ENCODE measurements around the gene UBE2B.
"Not testable (repeated sequence)": the region's sequence is repeated elsewhere in the genome, so short reads cannot be mapped to it uniquely, and the experiment has no call there.

UBE2B gene

DNA sequence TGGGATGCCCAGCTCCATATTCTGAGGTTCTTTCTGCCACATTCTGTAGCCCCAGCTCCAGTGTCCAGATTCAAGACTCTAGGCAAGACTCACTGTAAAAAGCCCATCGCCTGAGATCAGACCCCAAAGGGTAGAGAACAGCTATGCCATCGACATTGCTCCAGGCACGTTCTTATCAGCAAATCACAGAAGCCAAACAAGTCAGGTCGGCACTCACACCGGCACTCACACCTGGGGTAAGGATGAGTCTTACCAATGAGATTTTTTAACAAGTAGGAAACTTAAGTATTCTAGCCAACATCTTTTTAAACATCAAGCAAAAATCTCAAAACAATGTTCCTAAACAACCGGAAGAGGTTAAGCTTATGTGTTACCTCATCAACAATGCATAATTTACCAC is 38.0 kb downstream of the UBE2B start:
- Histone ChIP-seq H3K4me1 (ENCODE audit: control insufficient read depth, insufficient read depth, low read length) (peaks cover 5% of the 10 kb centered on the region), H3K27ac (ENCODE audit: low read depth, low read length) (no peak overlapping the region), H3K9ac (ENCODE audit: low read length) (no peak overlapping the region), H3K36me3 (ENCODE audit: control insufficient read depth, insufficient read depth, low read length) (no peaks in the 10 kb centered on the region), H3K4me3 (ENCODE audit: low read length) (no peak overlapping the region), H3K27me3 (ENCODE audit: control insufficient read depth, insufficient read depth, low read length) (no peaks in the 10 kb centered on the region)

DNA sequence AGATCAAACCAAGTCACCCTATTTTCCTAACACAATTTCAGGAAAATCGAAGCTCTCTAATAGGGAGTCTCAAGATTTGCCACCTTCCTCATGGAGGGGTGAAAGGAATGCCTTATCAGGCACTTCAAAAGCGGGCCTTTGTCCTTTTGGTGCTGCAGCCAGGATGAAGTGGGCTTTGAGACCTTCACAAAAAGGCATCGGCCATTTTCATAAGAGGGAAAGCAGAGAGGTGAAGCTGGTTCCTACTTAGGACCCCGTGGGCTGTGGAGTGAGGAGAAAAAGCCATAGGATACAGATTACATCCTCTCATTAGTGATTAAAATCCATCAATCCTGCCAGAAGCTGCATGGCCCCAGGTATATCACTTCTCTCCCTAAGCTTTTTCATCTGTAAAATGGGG is 39.5 kb downstream of the UBE2B start:
- H3K4me3 ChIP-seq (ENCODE audit: low read length), result peak overlapping the region; percentile 88
- peaks cover 5% of the 10 kb centered on the region for H3K4me1 ChIP-seq (ENCODE audit: control insufficient read depth, insufficient read depth, low read length)
- no peaks in the 10 kb centered on the region for H3K36me3 ChIP-seq (ENCODE audit: control insufficient read depth, insufficient read depth, low read length)
- no peak overlapping the region for H3K9ac ChIP-seq (ENCODE audit: low read length)
- no peak overlapping the region for H3K27ac ChIP-seq (ENCODE audit: low read depth, low read length)
- H3K27me3 ChIP-seq (ENCODE audit: control insufficient read depth, insufficient read depth, low read length), result no peaks in the 10 kb centered on the region

DNA sequence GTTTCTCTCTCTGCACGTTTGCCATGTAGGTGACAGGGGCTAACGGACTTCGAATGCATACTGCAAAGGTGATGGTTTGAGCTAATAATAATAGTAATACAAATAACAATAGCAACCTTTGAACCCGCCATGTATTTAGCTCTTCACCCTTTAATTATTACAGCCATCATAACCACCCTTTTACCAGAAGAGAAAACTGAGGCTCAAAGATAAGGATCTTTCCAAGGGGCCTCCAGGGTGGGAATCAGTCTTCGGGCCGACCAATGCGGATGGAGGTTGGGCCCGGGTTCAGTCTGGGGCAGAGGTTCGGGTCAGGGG is 39.8 kb downstream of the UBE2B start:
- peak overlapping the region; percentile 46 for H3K9ac ChIP-seq (ENCODE audit: low read length)
- H3K27ac ChIP-seq (ENCODE audit: low read depth, low read length), result no peak overlapping the region
- peak overlapping the region; percentile 88 for H3K4me3 ChIP-seq (ENCODE audit: low read length)
- no peaks in the 10 kb centered on the region for H3K36me3 ChIP-seq (ENCODE audit: control insufficient read depth, insufficient read depth, low read length)
- peaks cover 5% of the 10 kb centered on the region for H3K4me1 ChIP-seq (ENCODE audit: control insufficient read depth, insufficient read depth, low read length)
- no peaks in the 10 kb centered on the region for H3K27me3 ChIP-seq (ENCODE audit: control insufficient read depth, insufficient read depth, low read length)

DNA sequence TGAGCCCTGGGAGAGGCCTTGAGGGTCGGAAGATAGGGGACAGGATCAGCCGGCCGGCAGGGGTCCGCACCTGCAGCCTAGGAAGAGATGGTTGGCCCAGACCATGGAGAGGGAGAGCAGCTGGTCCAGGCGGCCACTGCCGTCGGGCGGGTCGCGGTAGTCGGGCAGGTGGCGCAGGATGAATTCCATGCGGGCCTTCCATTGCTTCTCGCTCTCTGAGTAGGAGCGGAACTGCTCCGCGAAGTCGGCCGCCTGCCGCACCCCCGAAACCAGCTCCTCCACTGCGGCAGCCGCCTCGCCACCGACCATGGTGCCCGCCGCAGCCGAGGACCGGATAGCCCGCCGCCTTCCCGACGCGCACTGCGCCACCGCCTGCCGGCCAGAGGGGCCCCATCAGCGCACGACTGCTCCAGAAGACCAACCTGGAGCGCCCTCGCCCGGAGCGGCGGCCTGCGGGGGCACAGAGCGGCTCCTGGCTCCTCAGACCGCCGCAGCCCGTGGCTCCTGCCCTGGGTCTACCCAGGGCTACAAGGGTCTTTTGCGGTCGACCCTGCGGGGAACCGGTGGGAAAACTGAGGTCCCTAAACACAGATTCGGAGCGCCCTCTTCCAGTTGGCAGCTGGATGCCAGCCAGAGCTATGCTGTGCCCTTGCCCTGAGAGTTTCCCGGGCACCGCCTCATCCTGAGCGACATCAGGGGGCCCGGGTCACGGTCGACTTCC is 40.3 kb downstream of the UBE2B start, which contains the start of gene CDKN2AIPNL:
Gene CDKN2AIPNL, minus strand, starts transcription at position 336 of the 721 bp plus-strand sequence. Its CDS starts 27 bp downstream, at position 309.
- Histone ChIP-seq H3K36me3 (ENCODE audit: control insufficient read depth, insufficient read depth, low read length) (no peaks in the 10 kb centered on the region), H3K4me1 (ENCODE audit: control insufficient read depth, insufficient read depth, low read length) (peaks cover 5% of the 10 kb centered on the region), H3K27ac (ENCODE audit: low read depth, low read length) (peak within 1 kb of the TSS; percentile 75), H3K4me3 (ENCODE audit: low read length) (peak within 1 kb of the TSS; percentile 88), H3K27me3 (ENCODE audit: control insufficient read depth, insufficient read depth, low read length) (no peaks in the 10 kb centered on the region), H3K9ac (ENCODE audit: low read length) (peak within 1 kb of the TSS; percentile 46)

DNA sequence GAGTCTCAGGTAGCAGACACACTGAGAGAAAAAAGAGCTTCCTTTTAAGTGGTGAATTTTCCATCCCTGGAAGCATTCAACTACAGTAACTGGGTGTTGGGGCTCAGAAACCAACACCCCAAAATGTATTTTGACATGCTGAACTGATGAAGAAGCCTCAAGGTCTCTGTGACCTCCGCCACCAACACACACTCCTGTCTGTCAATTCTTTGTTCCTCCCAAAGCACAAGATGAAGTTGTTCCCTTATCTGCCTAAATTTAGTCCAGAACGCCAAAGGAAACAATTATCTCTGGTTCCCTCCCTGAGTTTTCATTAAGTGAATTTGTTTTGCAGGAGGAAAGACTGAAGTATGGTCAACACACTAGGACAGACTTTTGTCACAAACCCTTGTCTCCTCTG is 41.7 kb downstream of the UBE2B start:
- Histone ChIP-seq H3K36me3 (ENCODE audit: control insufficient read depth, insufficient read depth, low read length) (no peaks in the 10 kb centered on the region), H3K27me3 (ENCODE audit: control insufficient read depth, insufficient read depth, low read length) (no peaks in the 10 kb centered on the region), H3K4me1 (ENCODE audit: control insufficient read depth, insufficient read depth, low read length) (peaks cover 5% of the 10 kb centered on the region), H3K27ac (ENCODE audit: low read depth, low read length) (no peak overlapping the region), H3K9ac (ENCODE audit: low read length) (no peak overlapping the region), H3K4me3 (ENCODE audit: low read length) (no peak overlapping the region)

DNA sequence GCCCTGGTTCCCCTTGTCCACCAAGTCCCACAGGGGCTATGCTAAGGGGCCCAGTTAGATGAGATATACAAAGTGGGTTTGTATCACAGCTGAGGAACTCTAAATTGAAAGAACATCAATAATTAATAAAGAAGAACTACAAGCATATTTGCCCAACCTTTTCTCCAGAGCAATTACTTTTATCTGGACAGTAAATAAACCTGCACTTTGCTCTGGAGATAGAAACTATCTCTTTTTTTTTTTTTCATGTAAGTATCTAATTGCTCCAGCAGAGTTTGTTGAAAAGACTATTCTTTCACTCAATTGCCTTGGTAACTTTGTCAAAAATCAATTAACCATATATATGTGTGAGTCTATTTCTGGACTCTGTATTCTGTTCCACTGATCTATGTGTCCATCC is 46.3 kb downstream of the UBE2B start:
- no peak overlapping the region for H3K9ac ChIP-seq (ENCODE audit: low read length)
- H3K27me3 ChIP-seq (ENCODE audit: control insufficient read depth, insufficient read depth, low read length), result no peaks in the 10 kb centered on the region
- H3K4me1 ChIP-seq (ENCODE audit: control insufficient read depth, insufficient read depth, low read length), result no peaks in the 10 kb centered on the region
- H3K4me3 ChIP-seq (ENCODE audit: low read length), result no peak overlapping the region
- no peak overlapping the region for H3K27ac ChIP-seq (ENCODE audit: low read depth, low read length)
- H3K36me3 ChIP-seq (ENCODE audit: control insufficient read depth, insufficient read depth, low read length), result no peaks in the 10 kb centered on the region

DNA sequence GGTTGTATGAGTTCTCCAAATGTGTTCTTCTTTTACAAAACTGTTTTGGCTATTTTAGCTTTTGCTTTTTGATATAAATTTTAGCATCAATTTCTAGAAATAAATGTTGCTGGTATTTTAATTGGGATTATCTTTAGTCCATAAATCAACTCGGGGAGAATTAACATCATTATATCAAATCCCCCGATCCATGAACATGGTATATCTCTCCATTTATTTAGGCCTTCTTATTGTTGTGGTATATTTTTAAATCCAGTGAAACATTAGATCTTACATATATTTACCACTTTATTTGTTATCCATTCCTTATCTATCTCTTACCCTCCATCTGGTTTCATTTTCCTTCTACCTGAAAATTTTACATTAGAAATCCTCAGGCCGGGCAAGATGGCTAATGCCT is 47.6 kb downstream of the UBE2B start:
- Histone ChIP-seq H3K4me3 (ENCODE audit: low read length) (no peak overlapping the region), H3K9ac (ENCODE audit: low read length) (no peak overlapping the region), H3K4me1 (ENCODE audit: control insufficient read depth, insufficient read depth, low read length) (no peaks in the 10 kb centered on the region), H3K27me3 (ENCODE audit: control insufficient read depth, insufficient read depth, low read length) (no peaks in the 10 kb centered on the region), H3K36me3 (ENCODE audit: control insufficient read depth, insufficient read depth, low read length) (no peaks in the 10 kb centered on the region), H3K27ac (ENCODE audit: low read depth, low read length) (no peak overlapping the region)

DNA sequence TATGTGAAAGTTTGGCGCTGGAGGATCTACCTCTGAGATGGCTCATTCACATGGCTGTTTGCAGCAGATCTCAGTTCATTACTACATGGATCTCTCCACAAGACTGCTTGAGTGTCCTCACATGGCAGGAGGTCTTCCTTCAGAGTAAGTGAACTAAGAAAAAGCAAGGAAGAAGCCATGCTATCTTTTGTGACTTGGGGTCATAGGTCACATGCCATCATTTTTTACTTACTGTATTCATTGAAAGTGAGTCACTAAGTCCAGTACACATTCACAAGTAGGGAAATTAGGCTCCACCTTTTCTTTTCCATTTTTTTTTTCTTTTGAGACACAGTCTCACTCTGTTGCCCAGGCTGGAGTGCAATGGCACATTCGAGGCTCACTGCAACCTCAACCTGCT is 49.0 kb downstream of the UBE2B start:
- H3K27ac ChIP-seq (ENCODE audit: low read depth, low read length), result no peak overlapping the region
- no peaks in the 10 kb centered on the region for H3K36me3 ChIP-seq (ENCODE audit: control insufficient read depth, insufficient read depth, low read length)
- no peaks in the 10 kb centered on the region for H3K27me3 ChIP-seq (ENCODE audit: control insufficient read depth, insufficient read depth, low read length)
- no peak overlapping the region for H3K4me3 ChIP-seq (ENCODE audit: low read length)
- H3K9ac ChIP-seq (ENCODE audit: low read length), result no peak overlapping the region
- H3K4me1 ChIP-seq (ENCODE audit: control insufficient read depth, insufficient read depth, low read length), result no peaks in the 10 kb centered on the region

DNA sequence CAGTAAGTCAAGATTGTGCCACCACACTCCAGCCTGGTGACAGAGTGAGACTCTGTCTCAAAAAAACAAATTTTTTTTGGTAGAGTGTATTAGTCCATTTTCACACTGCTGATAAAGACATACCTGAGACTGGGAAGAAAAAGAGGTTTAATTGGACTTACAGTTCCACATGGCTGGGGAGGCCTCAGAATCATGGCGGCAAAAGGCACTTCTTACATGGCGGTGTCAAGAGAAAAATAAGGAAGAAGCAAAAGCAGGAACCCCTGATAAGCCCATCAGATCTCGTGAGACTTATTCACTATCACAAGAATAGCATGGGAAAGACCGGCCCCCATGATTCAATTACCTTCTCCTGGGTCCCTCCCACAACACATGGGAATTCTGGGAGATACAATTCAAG is 49.7 kb downstream of the UBE2B start:
- not testable (repeated sequence) for H3K4me1 ChIP-seq (ENCODE audit: control insufficient read depth, insufficient read depth, low read length); H3K4me3 ChIP-seq (ENCODE audit: low read length); H3K27me3 ChIP-seq (ENCODE audit: control insufficient read depth, insufficient read depth, low read length); H3K9ac ChIP-seq (ENCODE audit: low read length); H3K36me3 ChIP-seq (ENCODE audit: control insufficient read depth, insufficient read depth, low read length); H3K27ac ChIP-seq (ENCODE audit: low read depth, low read length)

DNA sequence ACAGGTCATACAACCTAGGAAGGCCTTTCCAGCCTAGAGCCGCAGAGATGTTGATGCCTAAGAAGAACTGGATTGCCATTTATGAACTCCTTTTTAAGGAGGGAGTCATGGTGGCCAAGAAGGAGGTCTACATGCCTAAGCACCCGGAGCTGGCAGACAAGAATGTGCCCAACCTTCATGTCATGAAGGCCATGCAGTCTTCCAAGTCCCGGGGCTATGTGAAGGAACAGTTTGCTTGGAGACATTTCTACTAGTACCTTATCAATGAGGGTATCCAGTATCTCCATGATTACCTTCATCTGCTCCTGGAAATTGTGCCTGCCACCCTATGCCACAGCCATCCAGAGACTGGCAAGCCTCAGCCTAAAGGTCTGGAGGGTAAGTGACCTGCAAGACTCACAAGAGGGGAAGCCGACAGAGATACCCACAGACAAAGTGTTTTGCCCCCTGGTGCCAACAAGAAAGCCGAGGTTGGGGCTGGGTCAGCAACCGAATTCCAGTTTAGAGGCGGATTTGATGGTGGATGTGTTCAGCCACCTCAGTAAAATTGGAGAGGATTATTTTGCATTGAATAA is 51.5 kb downstream of the UBE2B start:
- no peak overlapping the region for H3K27ac ChIP-seq (ENCODE audit: low read depth, low read length)
- H3K4me3 ChIP-seq (ENCODE audit: low read length), result no peak overlapping the region

DNA sequence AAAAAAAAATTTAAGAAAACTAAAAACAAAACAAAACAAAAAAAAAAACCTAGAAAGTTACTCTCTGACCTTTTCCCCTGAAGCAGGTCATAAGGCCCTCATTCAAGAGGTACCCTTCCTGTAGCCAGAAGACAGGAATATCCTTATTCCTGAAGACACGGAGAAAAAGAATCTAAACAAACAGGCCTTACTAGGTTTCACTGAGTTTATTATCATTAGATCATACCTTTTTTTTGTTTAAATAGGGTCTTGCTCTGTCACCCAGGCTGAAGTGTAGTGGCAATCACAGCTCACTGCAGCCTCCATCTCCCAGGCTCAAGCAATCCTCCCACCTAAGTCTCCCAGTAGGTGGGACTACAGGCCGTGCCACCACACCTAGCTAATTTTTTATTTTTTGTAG is 52.0 kb downstream of the UBE2B start:
- no peak overlapping the region for H3K27ac ChIP-seq (ENCODE audit: low read depth, low read length)
- H3K9ac ChIP-seq (ENCODE audit: low read length), result no peak overlapping the region
- no peak overlapping the region for H3K4me3 ChIP-seq (ENCODE audit: low read length)
- H3K4me1 ChIP-seq (ENCODE audit: control insufficient read depth, insufficient read depth, low read length), result no peaks in the 10 kb centered on the region
- H3K27me3 ChIP-seq (ENCODE audit: control insufficient read depth, insufficient read depth, low read length), result no peaks in the 10 kb centered on the region
- no peaks in the 10 kb centered on the region for H3K36me3 ChIP-seq (ENCODE audit: control insufficient read depth, insufficient read depth, low read length)

More for the DNA sequence above, 51.5 kb downstream of the UBE2B start:
- Histone ChIP-seq H3K4me1 (ENCODE audit: control insufficient read depth, insufficient read depth, low read length) (no peaks in the 10 kb centered on the region), H3K36me3 (ENCODE audit: control insufficient read depth, insufficient read depth, low read length) (no peaks in the 10 kb centered on the region), H3K9ac (ENCODE audit: low read length) (no peak overlapping the region), H3K27me3 (ENCODE audit: control insufficient read depth, insufficient read depth, low read length) (no peaks in the 10 kb centered on the region)

DNA sequence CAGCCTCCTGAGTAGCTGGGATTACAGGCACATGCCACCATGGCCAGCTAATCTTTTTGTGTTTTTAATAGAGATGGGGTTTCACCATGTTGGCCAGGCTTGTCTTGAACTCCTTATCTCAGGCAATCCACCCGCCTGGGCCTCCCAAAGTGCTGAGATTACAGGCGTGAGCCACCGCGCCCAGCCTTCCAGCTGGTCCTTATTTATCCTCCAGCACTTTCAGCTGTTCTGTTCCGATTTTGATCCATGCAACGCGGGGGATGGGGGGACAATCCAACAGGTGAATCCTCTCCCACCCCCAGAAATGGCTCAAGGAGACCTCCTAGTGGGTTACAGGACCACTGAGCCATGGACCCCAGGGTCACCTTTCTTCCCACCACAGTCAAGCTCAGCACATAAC is 55.0 kb downstream of the UBE2B start:
- H3K9ac ChIP-seq (ENCODE audit: low read length), result no peak overlapping the region
- H3K27me3 ChIP-seq (ENCODE audit: control insufficient read depth, insufficient read depth, low read length), result no peaks in the 10 kb centered on the region
- H3K4me3 ChIP-seq (ENCODE audit: low read length), result no peak overlapping the region
- H3K27ac ChIP-seq (ENCODE audit: low read depth, low read length), result no peak overlapping the region
- no peaks in the 10 kb centered on the region for H3K4me1 ChIP-seq (ENCODE audit: control insufficient read depth, insufficient read depth, low read length)
- H3K36me3 ChIP-seq (ENCODE audit: control insufficient read depth, insufficient read depth, low read length), result no peaks in the 10 kb centered on the region

DNA sequence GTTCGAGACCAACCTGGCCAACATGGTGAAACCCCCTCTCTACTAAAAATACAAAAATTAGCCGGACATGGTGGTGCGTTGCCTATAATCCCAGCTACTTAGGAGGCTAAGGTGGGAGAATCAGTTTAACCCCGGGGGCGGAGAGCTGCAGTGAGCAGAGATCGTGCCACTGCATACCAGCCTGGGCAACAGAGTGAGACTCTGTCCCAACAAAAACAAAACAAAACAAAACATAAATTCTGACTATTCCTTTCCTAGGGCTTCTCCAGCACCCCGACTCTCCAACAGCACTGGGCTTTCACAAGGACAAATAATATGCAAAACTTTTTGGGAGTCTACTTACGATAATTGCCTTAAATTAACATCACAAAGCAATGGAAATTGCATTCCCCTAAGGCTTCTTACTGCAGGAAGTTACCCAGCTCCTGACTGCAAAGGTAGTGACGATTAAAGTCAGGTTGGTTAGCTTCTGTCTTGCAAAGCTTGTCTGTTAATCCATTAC is 56.2 kb downstream of the UBE2B start:
- no peaks in the 10 kb centered on the region for H3K4me1 ChIP-seq (ENCODE audit: control insufficient read depth, insufficient read depth, low read length)
- no peak overlapping the region for H3K4me3 ChIP-seq (ENCODE audit: low read length)
- H3K36me3 ChIP-seq (ENCODE audit: control insufficient read depth, insufficient read depth, low read length), result no peaks in the 10 kb centered on the region
- no peak overlapping the region for H3K27ac ChIP-seq (ENCODE audit: low read depth, low read length)
- no peaks in the 10 kb centered on the region for H3K27me3 ChIP-seq (ENCODE audit: control insufficient read depth, insufficient read depth, low read length)
- no peak overlapping the region for H3K9ac ChIP-seq (ENCODE audit: low read length)
